Caco-2 (cell line): Measurements from ENCODE around the gene INAFM2. TPM values are rescaled to one million over a fixed set of nuclear protein-coding genes. Genes with fewer than 3 reads are reported as not detected.

Source experiments
- BruUV-seq: library from RNA; stranded (reverse); fragments of 400-500 nt; replicated peaks from 2 replicates; lab custom pipeline; 2021; lab: Mats Ljungman, UMichigan
- CTCF ChIA-PET: fragments of 300-600 bp; sonication (Branson Sonifier 250); formaldehyde crosslinking; loops from one replicate; lab custom pipeline; 2022; ENCODE audit warnings: antibody characterized with exemption; lab: Charles Lee
- POLR2A ChIA-PET: fragments of 300-600 bp; sonication (Branson Sonifier 250); formaldehyde crosslinking; loops from one replicate; lab custom pipeline; 2022; ENCODE audit warnings: antibody characterized with exemption; lab: Charles Lee
- DNase-seq, 2 experiments: peaks; one replicate each; pipeline versions ENCODE4 v3.0.0 to v3.0.0-alpha.2; 2020 to 2022
- H3K27me3 ChIP-seq: replicated peaks from 2 replicates; pipeline ENCODE4 v1.6.0; 2011; ENCODE audit warnings: low read length; ENCODE audit not compliant: control insufficient read depth, insufficient read depth
- H3K36me3 ChIP-seq: 2 replicates; pipeline ENCODE4 v1.5.1; 2011; ENCODE audit warnings: low read length; ENCODE audit not compliant: control insufficient read depth, insufficient read depth
- H3K4me1 ChIP-seq: fragments of 250-450 bp; sonication (Bioruptor Pico); 2 replicates; pipeline ENCODE4 v1.5.1; 2020; ENCODE audit warnings: mild to moderate bottlenecking
- H3K4me3 ChIP-seq: 2 replicates; pipeline ENCODE4 v1.5.1; 2011; ENCODE audit warnings: low read depth, mild to moderate bottlenecking, control low read depth, low read length
- H3K9me3 ChIP-seq: fragments of 250-450 bp; sonication (Bioruptor Pico); 2 replicates; pipeline ENCODE4 v1.5.1; 2020; ENCODE audit warnings: mild to moderate bottlenecking, moderate library complexity
- H3K27ac Mint-ChIP-seq: one replicate; pipeline ENCODE4 v1.8.0; 2022; ENCODE audit warnings: mixed read lengths; ENCODE audit not compliant: unreplicated experiment
- H3K27me3 Mint-ChIP-seq: one replicate; pipeline ENCODE4 v1.8.0; 2022; ENCODE audit warnings: mixed read lengths; ENCODE audit not compliant: insufficient read depth, unreplicated experiment
- H3K36me3 Mint-ChIP-seq: one replicate; pipeline ENCODE4 v1.8.0; 2022; ENCODE audit warnings: mild to moderate bottlenecking, mixed read lengths; ENCODE audit not compliant: insufficient read depth, unreplicated experiment
- H3K4me1 Mint-ChIP-seq: one replicate; pipeline ENCODE4 v1.8.0; 2022; ENCODE audit warnings: low read depth, mixed read lengths; ENCODE audit not compliant: unreplicated experiment
- H3K4me3 Mint-ChIP-seq: one replicate; pipeline ENCODE4 v1.8.0; 2022; ENCODE audit warnings: mild to moderate bottlenecking, moderate library complexity, mixed read lengths; ENCODE audit not compliant: unreplicated experiment
- H3K9me3 Mint-ChIP-seq: one replicate; pipeline ENCODE4 v1.8.0; 2022; ENCODE audit warnings: mixed read lengths; ENCODE audit not compliant: unreplicated experiment
- CTCF ChIP-seq, 2 experiments: fragments of 200-600 bp in 1 of 2; IDR thresholded peaks; 1 replicate in 1 of 2; 2 replicates in 1 of 2; pipeline versions ENCODE4 v1.5.1 to v1.8.0; 2011 to 2022; ENCODE audit warnings: antibody characterized with exemption in 1 of 2, control low read depth in 1 of 2, inconsistent platforms in 1 of 2, low read depth in 1 of 2, low read length in 1 of 2, mild to moderate bottlenecking in 1 of 2, moderate library complexity in 1 of 2; ENCODE audit not compliant: insufficient read depth in 1 of 2, severe bottlenecking in 1 of 2, unreplicated experiment in 1 of 2
- intact Hi-C: fragments of 100-400 bp; cut with micrococcal nuclease; formaldehyde crosslinking; loops from one replicate; pipeline ENCODE4 v1.10.0; 2022; ENCODE audit not compliant: unreplicated experiment
- total RNA-seq: library from RNA; stranded (reverse); gene quantifications from 2 replicates; pipeline ENCODE4 v1.2.3, GENCODE V29; 2022

Gene INAFM2
- total RNA-seq, 1 experiment from 2014 or later = 13.4 TPM

DNA sequence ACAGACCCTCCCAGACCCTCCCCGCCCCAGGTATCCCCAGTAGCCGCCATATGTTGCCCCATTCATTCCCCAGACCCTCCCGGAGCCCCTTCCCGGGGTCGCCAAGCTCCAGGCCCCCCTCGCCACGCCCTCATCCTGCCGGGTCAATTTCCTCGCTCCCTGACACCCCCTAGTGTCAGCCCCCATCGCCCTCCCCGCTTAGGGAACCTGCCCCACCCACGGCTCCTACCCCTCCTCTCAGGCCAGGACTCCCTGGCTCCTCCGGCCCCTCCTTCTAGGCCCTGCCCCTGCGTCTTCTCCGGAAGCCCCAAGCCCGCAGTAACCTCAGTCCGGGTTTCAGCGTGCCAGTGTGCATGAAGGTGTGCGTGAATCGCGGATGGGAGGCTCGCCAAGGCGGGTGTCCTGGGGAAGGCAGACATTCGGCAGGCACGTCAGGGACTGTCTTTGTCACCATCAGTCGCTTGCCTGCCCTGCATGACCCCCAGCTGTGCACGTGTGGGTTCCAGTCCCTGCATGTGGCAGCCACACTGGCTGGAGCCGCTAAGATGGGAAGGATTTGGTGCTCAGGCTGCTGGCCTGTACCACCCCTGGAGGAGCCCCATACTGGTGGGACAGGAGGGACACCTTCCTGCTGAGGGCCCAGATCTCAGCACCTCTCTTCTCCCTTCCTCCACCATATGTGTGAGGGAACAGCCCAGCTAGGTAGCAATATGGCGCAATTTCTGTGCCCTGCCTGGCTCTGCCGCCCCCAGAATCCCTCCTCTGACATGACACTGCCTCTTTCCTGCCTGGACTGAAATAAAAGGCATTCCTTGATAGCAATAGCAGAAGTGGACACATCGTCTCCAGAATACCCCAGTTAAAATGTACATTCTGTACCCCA, 35.2 kb downstream of the INAFM2 start:
- H3K36me3 Mint-ChIP-seq = peaks cover 9% of the 10 kb centered on the region
- no peaks in the 10 kb centered on the region for H3K9me3 Mint-ChIP-seq
- intact Hi-C loops = loop anchor here (1.0 kb wide), 1 partner anchor 12 kb away; no protein-coding TSS in a partner anchor
- DNase-seq = peak; percentile 56 to 58
- no peak overlapping the region for H3K27ac Mint-ChIP-seq
- POLR2A ChIA-PET = interaction anchor here (0.5 to 0.7 kb wide), 2 partner anchors 12 to 129 kb away, joined by 4 to 8 read pairs; no protein-coding TSS in a partner anchor
- H3K4me1 ChIP-seq = peaks cover 23% of the 10 kb centered on the region
- H3K4me3 Mint-ChIP-seq = peak overlapping the region; percentile 88
- CTCF ChIA-PET = interaction anchor here (1.4 kb wide), 1 partner anchor 14 kb away, joined by 4 read pairs; no protein-coding TSS in a partner anchor
- H3K9me3 ChIP-seq = no peaks in the 10 kb centered on the region
- peak overlapping the region; percentile 64 for H3K4me3 ChIP-seq
- no TSS peak for BruUV-seq
- no peaks in the 10 kb centered on the region for H3K36me3 ChIP-seq
- no peaks in the 10 kb centered on the region for H3K27me3 ChIP-seq
- H3K4me1 Mint-ChIP-seq = peaks cover 35% of the 10 kb centered on the region
- no peaks in the 10 kb centered on the region for H3K27me3 Mint-ChIP-seq
- TF ChIP-seq CTCF (IDR thresholded peaks at IDR 0.05; ENCODE audit: insufficient read depth in 1 of 2, low read depth in 1 of 2, low read length in 1 of 2, severe bottlenecking in 1 of 2, unreplicated experiment in 1 of 2) = peak in 1 of 2 experiments; percentile 3

GRCh38 chr15:40360015-40360414, 36.5 kb downstream of the INAFM2 start:
- Histone ChIP-seq H3K9me3 (no peaks in the 10 kb centered on the region), H3K27me3 (no peaks in the 10 kb centered on the region), H3K4me1 (peaks cover 12% of the 10 kb centered on the region), H3K36me3 (no peaks in the 10 kb centered on the region), H3K4me3 (no peak overlapping the region)
- CTCF ChIA-PET = interaction anchor here (0.6 kb wide), 1 partner anchor 37 kb away, joined by 3 read pairs; no protein-coding TSS in a partner anchor
- Mint-ChIP-seq H3K9me3 (no peaks in the 10 kb centered on the region), H3K36me3 (peaks cover 7% of the 10 kb centered on the region), H3K4me3 (no peak overlapping the region), H3K4me1 (peaks cover 25% of the 10 kb centered on the region), H3K27me3 (no peaks in the 10 kb centered on the region), H3K27ac (no peak overlapping the region)
- BruUV-seq = no TSS peak
- POLR2A ChIA-PET = no interaction called here
- no peak for TF ChIP-seq CTCF (IDR thresholded peaks at IDR 0.05; ENCODE audit: insufficient read depth in 1 of 2, low read depth in 1 of 2, low read length in 1 of 2, severe bottlenecking in 1 of 2, unreplicated experiment in 1 of 2)
- DNase-seq = no peak
- intact Hi-C loops = no loop called here

- ChIA-PET POLR2A (no interaction called here), CTCF (no interaction called here)
- no peak for DNase-seq
- Mint-ChIP-seq H3K27me3 (no peaks in the 10 kb centered on the region), H3K27ac (no peak overlapping the region), H3K9me3 (no peaks in the 10 kb centered on the region), H3K36me3 (no peaks in the 10 kb centered on the region), H3K4me1 (peaks cover 14% of the 10 kb centered on the region), H3K4me3 (no peak overlapping the region)
- BruUV-seq = no TSS peak
- H3K9me3 ChIP-seq = no peaks in the 10 kb centered on the region
- no peaks in the 10 kb centered on the region for H3K27me3 ChIP-seq
- H3K36me3 ChIP-seq = no peaks in the 10 kb centered on the region
- no peak for TF ChIP-seq CTCF (IDR thresholded peaks at IDR 0.05; ENCODE audit: insufficient read depth in 1 of 2, low read depth in 1 of 2, low read length in 1 of 2, severe bottlenecking in 1 of 2, unreplicated experiment in 1 of 2)
- intact Hi-C loops = no loop called here
- H3K4me3 ChIP-seq = no peak overlapping the region
- H3K4me1 ChIP-seq = peaks cover 12% of the 10 kb centered on the region
Measured at GRCh38 chr15:40361640-40362039, 38.1 kb downstream of the INAFM2 start.
